GM23248 (cell line): ENCODE results near the gene FAT1. TPM values are rescaled to one million over a fixed set of nuclear protein-coding genes. Genes with fewer than 3 reads are reported as not detected.

Experiments used
- DNase-seq: peaks from one replicate; pipeline ENCODE4 v3.0.0-alpha.2; 2015
- H2AFZ ChIP-seq: fragments of 200-600 bp; sonication (generic); 2 replicates; pipeline ENCODE4 v1.6.1; 2016; ENCODE audit warnings: antibody characterized with exemption
- H3F3A ChIP-seq: fragments of 200-600 bp; sonication (generic); 2 replicates; pipeline ENCODE4 v1.6.1; 2016; ENCODE audit warnings: mild to moderate bottlenecking, antibody characterized with exemption, mixed run types; ENCODE audit not compliant: insufficient read depth
- H3K27ac ChIP-seq: fragments of 200-600 bp; sonication (generic); 2 replicates; pipeline ENCODE4 v1.5.1; 2016; ENCODE audit warnings: mild to moderate bottlenecking
- H3K27me3 ChIP-seq: fragments of 200-600 bp; sonication (generic); replicated peaks from 2 replicates; pipeline ENCODE4 v1.6.1; 2016; ENCODE audit warnings: mild to moderate bottlenecking; ENCODE audit not compliant: insufficient read depth
- H3K36me3 ChIP-seq: fragments of 200-600 bp; sonication (generic); 2 replicates; pipeline ENCODE4 v1.6.1; 2016; ENCODE audit warnings: low read depth, mild to moderate bottlenecking
- H3K4me1 ChIP-seq: fragments of 200-600 bp; sonication (generic); 2 replicates; pipeline ENCODE4 v1.6.1; 2016; ENCODE audit warnings: mild to moderate bottlenecking; ENCODE audit not compliant: insufficient read depth
- H3K4me2 ChIP-seq: fragments of 200-600 bp; sonication (generic); one replicate; pipeline ENCODE4 v1.6.1; 2016; ENCODE audit warnings: mild to moderate bottlenecking; ENCODE audit not compliant: unreplicated experiment
- H3K4me3 ChIP-seq: fragments of 200-600 bp; sonication (generic); 2 replicates; pipeline ENCODE4 v1.5.1; 2016; ENCODE audit warnings: mild to moderate bottlenecking
- H3K79me2 ChIP-seq: fragments of 200-600 bp; sonication (generic); 2 replicates; pipeline ENCODE4 v1.6.1; 2016; ENCODE audit warnings: mild to moderate bottlenecking; ENCODE audit not compliant: insufficient read depth
- H3K9ac ChIP-seq: fragments of 200-600 bp; sonication (generic); 2 replicates; pipeline ENCODE4 v1.6.1; 2016; ENCODE audit warnings: mild to moderate bottlenecking
- H3K9me2 ChIP-seq: fragments of 200-600 bp; sonication (generic); 2 replicates; pipeline ENCODE4 v1.6.1; 2016; ENCODE audit warnings: mixed run types, mild to moderate bottlenecking, moderate library complexity; ENCODE audit not compliant: insufficient read depth
- H3K9me3 ChIP-seq: fragments of 200-600 bp; sonication (generic); one replicate; pipeline ENCODE4 v1.6.1; 2017; ENCODE audit warnings: low read depth
- H4K20me1 ChIP-seq: fragments of 200-600 bp; sonication (generic); 2 replicates; pipeline ENCODE4 v1.6.0; 2016; ENCODE audit not compliant: insufficient read depth
- EZH2 ChIP-seq: fragments of 200-600 bp; sonication (generic); IDR thresholded peaks from 2 replicates; pipeline ENCODE4 v1.6.1; 2018; ENCODE audit warnings: antibody characterized with exemption, mild to moderate bottlenecking; ENCODE audit not compliant: insufficient read depth, poor library complexity, severe bottlenecking
- EZH2phosphoT487 ChIP-seq: fragments of 200-600 bp; sonication (generic); IDR thresholded peaks from 2 replicates; pipeline ENCODE4 v1.6.1; 2018; ENCODE audit warnings: antibody characterized with exemption, moderate library complexity, mild to moderate bottlenecking, low read depth; ENCODE audit not compliant: insufficient read depth
- WGBS, 2 experiments: methylation state at CpG; one replicate each; pipeline ENCODE4 v1.1.6; 2015 to 2017; ENCODE audit warnings: low lambda C conversion rate in 2 of 2, low coverage in 1 of 2; ENCODE audit errors: missing lambda C conversion rate in 2 of 2; 5-methylcytosine and 5-hydroxymethylcytosine counted together
- in situ Hi-C: fragments of 300-500 bp; cut with MboI; formaldehyde crosslinking; loops from 2 replicates; pipeline ENCODE4 v1.15.0; 2020
- polyA plus RNA-seq: library from polyadenylated mRNA; unstranded; fragments of >200 nt; fragmentation: Nextera tagmentation; extraction: Ambion mirVana; gene quantifications from 2 replicates; pipeline ENCODE4 v1.2.1, GENCODE V29; 2016
- total RNA-seq: library from RNA; depleted of rRNA; stranded (reverse); fragments of >200 nt; shearing (Covaris generic); gene quantifications from 2 replicates; pipeline ENCODE4 v1.2.3, GENCODE V29; 2014

Gene FAT1
- total and polyA plus RNA-seq, 2 experiments from 2014 or later = 53.3 to 250 TPM

GRCh38 chr4:186755550-186756519 lies 32.2 kb upstream of the FAT1 start:
- no peaks in the 10 kb centered on the region for H3K27me3 ChIP-seq
- H3K9ac ChIP-seq = no peak overlapping the region
- no peak overlapping the region for H2AFZ ChIP-seq
- DNase-seq = no peak
- H3K4me2 ChIP-seq = no peak overlapping the region
- H3K4me1 ChIP-seq = peaks cover under 1% of the 10 kb centered on the region; the same call in 1 of the 2 replicates
- H4K20me1 ChIP-seq = no peaks in the 10 kb centered on the region
- no peak overlapping the region for H3K27ac ChIP-seq
- 0 out of 2 replicates have a peak, but pooled peaks cover 1% of the 10 kb centered on the region for H3F3A ChIP-seq
- in situ Hi-C loops = no loop called here
- H3K79me2 ChIP-seq = no peaks in the 10 kb centered on the region
- 85 to 89% methylated on average over 8 of the region's 8 CpGs for WGBS, 2 experiments
- H3K9me3 ChIP-seq = no peaks in the 10 kb centered on the region
- H3K36me3 ChIP-seq = no peaks in the 10 kb centered on the region
- no peaks in the 10 kb centered on the region for H3K9me2 ChIP-seq
- no peak overlapping the region for H3K4me3 ChIP-seq
- TF ChIP-seq EZH2 = no peak

GRCh38 chr4:186754976-186755375 lies 31.3 kb upstream of the FAT1 start:
- H3K27me3 ChIP-seq = no peaks in the 10 kb centered on the region
- no peak overlapping the region for H3K4me2 ChIP-seq
- no peak overlapping the region for H3K4me3 ChIP-seq
- H3F3A ChIP-seq = no peaks in the 10 kb centered on the region
- H3K9ac ChIP-seq = no peak overlapping the region
- H3K4me1 ChIP-seq = no peaks in the 10 kb centered on the region
- DNase-seq = no peak
- H3K36me3 ChIP-seq = no peaks in the 10 kb centered on the region
- no peaks in the 10 kb centered on the region for H3K9me3 ChIP-seq
- H3K27ac ChIP-seq = no peak overlapping the region
- in situ Hi-C loops = no loop called here
- no peaks in the 10 kb centered on the region for H3K9me2 ChIP-seq
- no peak for TF ChIP-seq EZH2phosphoT487
- no peak for TF ChIP-seq EZH2
- H4K20me1 ChIP-seq = no peaks in the 10 kb centered on the region
- WGBS, 2 experiments = 75 to 81% methylated on average over 10 of the region's 10 CpGs
- H2AFZ ChIP-seq = no peak overlapping the region
- no peaks in the 10 kb centered on the region for H3K79me2 ChIP-seq

GRCh38 chr4:186752325-186752724 lies 28.7 kb upstream of the FAT1 start:
- TF ChIP-seq EZH2phosphoT487 (no peak), EZH2 (no peak)
- H3K4me2 ChIP-seq = no peak overlapping the region
- H3K9me3 ChIP-seq = no peaks in the 10 kb centered on the region
- in situ Hi-C loops = no loop called here
- H3K9me2 ChIP-seq = no peaks in the 10 kb centered on the region
- H4K20me1 ChIP-seq = no peaks in the 10 kb centered on the region
- no peak overlapping the region for H3K27ac ChIP-seq
- no peaks in the 10 kb centered on the region for H3K36me3 ChIP-seq
- H3F3A ChIP-seq = no peaks in the 10 kb centered on the region
- H3K4me3 ChIP-seq = no peak overlapping the region
- no peak overlapping the region for H3K9ac ChIP-seq
- 85 to 90% methylated on average over 6 of the region's 6 CpGs for WGBS, 2 experiments
- no peaks in the 10 kb centered on the region for H3K27me3 ChIP-seq
- no peak overlapping the region for H2AFZ ChIP-seq
- H3K79me2 ChIP-seq = no peaks in the 10 kb centered on the region
- DNase-seq = no peak
- H3K4me1 ChIP-seq = no peaks in the 10 kb centered on the region

- no peaks in the 10 kb centered on the region for H3K27me3 ChIP-seq
- H3K79me2 ChIP-seq = no peaks in the 10 kb centered on the region
- no peaks in the 10 kb centered on the region for H3K36me3 ChIP-seq
- no peak overlapping the region for H3K4me3 ChIP-seq
- no peak overlapping the region for H3K27ac ChIP-seq
- H3K4me1 ChIP-seq = no peaks in the 10 kb centered on the region; the same call in 1 of the 2 replicates
- no peak overlapping the region for H3K9ac ChIP-seq
- no peak for TF ChIP-seq EZH2
- TF ChIP-seq EZH2phosphoT487 = no peak
- 69 to 73% methylated on average over 15 of the region's 15 CpGs for WGBS, 2 experiments
- no peak for DNase-seq
- no peaks in the 10 kb centered on the region for H3F3A ChIP-seq
- in situ Hi-C loops = no loop called here
- no peaks in the 10 kb centered on the region for H4K20me1 ChIP-seq
- H2AFZ ChIP-seq = no peak overlapping the region
- no peaks in the 10 kb centered on the region for H3K9me2 ChIP-seq
- H3K4me2 ChIP-seq = no peak overlapping the region
- H3K9me3 ChIP-seq = no peaks in the 10 kb centered on the region
Measured at GRCh38 chr4:186749611-186750281, 26.1 kb upstream of the FAT1 start.
